ENCODE data around the gene MMP11.

Gene MMP11

GRCh38 chr22:23806837-23807236 lies 34.2 kb downstream of the MMP11 start:
- no peak for DNase-seq (ENCODE audit: low read depth)
- TF ChIP-seq POLR2A (IDR thresholded peaks at IDR 0.05; ENCODE audit: extremely low read depth, insufficient read length) (no peak), MAX (IDR thresholded peaks at IDR 0.05; ENCODE audit: low read depth, low read length) (no peak), CTCF (IDR thresholded peaks at IDR 0.05; ENCODE audit: low read depth, low read length) (no peak)
- no peak overlapping the region for H3K4me3 ChIP-seq (ENCODE audit: low read depth, low read length)

- TF ChIP-seq MAX (IDR thresholded peaks at IDR 0.05; ENCODE audit: low read depth, low read length) (no peak), POLR2A (IDR thresholded peaks at IDR 0.05; ENCODE audit: extremely low read depth, insufficient read length) (no peak), MYC (IDR thresholded peaks at IDR 0.05; ENCODE audit: low read depth, low read length) (no peak), CTCF (IDR thresholded peaks at IDR 0.05; ENCODE audit: low read depth, low read length) (no peak)
Observed at GRCh38 chr22:23812378-23812777, 39.7 kb downstream of the MMP11 start.

GRCh38 chr22:23815541-23816155 lies 43.0 kb downstream of the MMP11 start:
- no peak for TF ChIP-seq POLR2A (IDR thresholded peaks at IDR 0.05; ENCODE audit: extremely low read depth, insufficient read length)
- TF ChIP-seq MYC (IDR thresholded peaks at IDR 0.05; ENCODE audit: low read depth, low read length), result no peak
- no peak for TF ChIP-seq MAX (IDR thresholded peaks at IDR 0.05; ENCODE audit: low read depth, low read length)
- TF ChIP-seq CTCF (IDR thresholded peaks at IDR 0.05; ENCODE audit: low read depth, low read length), result no peak

More at GRCh38 chr22:23812378-23812777, 39.7 kb downstream of the MMP11 start:
- no peak for DNase-seq (ENCODE audit: low read depth)
- no peak overlapping the region for H3K4me3 ChIP-seq (ENCODE audit: low read depth, low read length)

GRCh38 chr22:23816156-23816976 lies 43.7 kb downstream of the MMP11 start:
- no peak for TF ChIP-seq MYC (IDR thresholded peaks at IDR 0.05; ENCODE audit: low read depth, low read length)
- TF ChIP-seq POLR2A (IDR thresholded peaks at IDR 0.05; ENCODE audit: extremely low read depth, insufficient read length), result no peak
- TF ChIP-seq CTCF (IDR thresholded peaks at IDR 0.05; ENCODE audit: low read depth, low read length), result no peak
- no peak for TF ChIP-seq MAX (IDR thresholded peaks at IDR 0.05; ENCODE audit: low read depth, low read length)
- no peak overlapping the region for H3K4me3 ChIP-seq (ENCODE audit: low read depth, low read length)
- no peak for DNase-seq (ENCODE audit: low read depth)

More at GRCh38 chr22:23815541-23816155, 43.0 kb downstream of the MMP11 start:
- H3K4me3 ChIP-seq (ENCODE audit: low read depth, low read length), result no peak overlapping the region
- no peak for DNase-seq (ENCODE audit: low read depth)

- DNase-seq (ENCODE audit: low read depth), result no peak
- no peak overlapping the region for H3K4me3 ChIP-seq (ENCODE audit: low read depth, low read length)
- no peak for TF ChIP-seq MAX (IDR thresholded peaks at IDR 0.05; ENCODE audit: low read depth, low read length)
- TF ChIP-seq CTCF (IDR thresholded peaks at IDR 0.05; ENCODE audit: low read depth, low read length), result no peak
- TF ChIP-seq POLR2A (IDR thresholded peaks at IDR 0.05; ENCODE audit: extremely low read depth, insufficient read length), result no peak
- TF ChIP-seq MYC (IDR thresholded peaks at IDR 0.05; ENCODE audit: low read depth, low read length), result no peak
Observed at GRCh38 chr22:23817146-23817545, 44.5 kb downstream of the MMP11 start.
